Cardiac muscle cell (in vitro differentiated cells and primary cell): ENCODE results near the gene MEFV. TPM values are rescaled to one million over a fixed set of nuclear protein-coding genes. Genes with fewer than 3 reads are reported as not detected.

ENCODE experiments used
- DNase-seq, 2 donors: peaks; one replicate each; pipeline versions ENCODE4 v3.0.0 to v3.0.0-alpha.2; 2010 to 2017; ENCODE audit warnings: low read depth in 1 of 2, low spot score in 1 of 2
- H3K27ac ChIP-seq: fragments of 200-600 bp; sonication (generic); 2 replicates; pipeline ENCODE4 v1.5.1; 2016
- H3K27me3 ChIP-seq: fragments of 200-600 bp; sonication (generic); 2 replicates; pipeline ENCODE4 v1.6.0; 2016; ENCODE audit warnings: control low read depth
- H3K36me3 ChIP-seq: fragments of 200-600 bp; sonication (generic); 2 replicates; pipeline ENCODE4 v1.5.1; 2016; ENCODE audit warnings: control low read depth
- H3K4me1 ChIP-seq: fragments of 200-600 bp; sonication (generic); 2 replicates; pipeline ENCODE4 v1.8.1; 2017; ENCODE audit warnings: low read depth, mild to moderate bottlenecking, mixed run types
- H3K4me3 ChIP-seq: fragments of 200-600 bp; sonication (generic); 2 replicates; pipeline ENCODE4 v1.5.1; 2016; ENCODE audit warnings: mild to moderate bottlenecking
- H3K9me3 ChIP-seq: fragments of 200-600 bp; sonication (generic); 2 replicates; pipeline ENCODE4 v1.5.1; 2017; ENCODE audit warnings: low read depth, mild to moderate bottlenecking, control low read depth
- CTCF ChIP-seq: IDR thresholded peaks from 2 replicates; pipeline ENCODE4 v1.5.1; 2012; ENCODE audit warnings: low read depth, mild to moderate bottlenecking, low read length
- polyA plus RNA-seq: library from polyadenylated mRNA; unstranded; fragments of >200 nt; fragmentation: Nextera tagmentation; extraction: Ambion mirVana; gene quantifications from 2 replicates; pipeline ENCODE4 v1.2.1, GENCODE V29; 2016
- total RNA-seq: library from RNA; depleted of rRNA; stranded (reverse); fragments of >200 nt; gene quantifications from 2 replicates; pipeline ENCODE4 v1.2.3, GENCODE V29; 2016

The MEFV gene
- total and polyA plus RNA-seq, 2 experiments from 2014 or later = not detected

GRCh38 chr16:3252967-3253366 lies 3.5 kb downstream of the MEFV start:
- Histone ChIP-seq H3K36me3 (no peaks in the 10 kb centered on the region), H3K9me3 (no peaks in the 10 kb centered on the region), H3K27ac (no peak overlapping the region), H3K4me1 (no peaks in the 10 kb centered on the region), H3K4me3 (no peak overlapping the region), H3K27me3 (no peaks in the 10 kb centered on the region)
- no peak for DNase-seq
- TF ChIP-seq CTCF = no peak

GRCh38 chr16:3249451-3249850 lies 7.0 kb downstream of the MEFV start:
- H3K36me3 ChIP-seq = no peaks in the 10 kb centered on the region
- no peaks in the 10 kb centered on the region for H3K27me3 ChIP-seq
- no peak for TF ChIP-seq CTCF
- no peak overlapping the region for H3K4me3 ChIP-seq
- no peaks in the 10 kb centered on the region for H3K4me1 ChIP-seq
- no peaks in the 10 kb centered on the region for H3K9me3 ChIP-seq
- DNase-seq = no peak
- H3K27ac ChIP-seq = no peak overlapping the region

GRCh38 chr16:3249020-3249419 lies 7.4 kb downstream of the MEFV start:
- Histone ChIP-seq H3K9me3 (no peaks in the 10 kb centered on the region), H3K36me3 (no peaks in the 10 kb centered on the region), H3K4me3 (no peak overlapping the region), H3K27ac (no peak overlapping the region), H3K4me1 (no peaks in the 10 kb centered on the region), H3K27me3 (no peaks in the 10 kb centered on the region)
- TF ChIP-seq CTCF = no peak
- DNase-seq = no peak

GRCh38 chr16:3248596-3248995 lies 7.8 kb downstream of the MEFV start:
- Histone ChIP-seq H3K9me3 (no peaks in the 10 kb centered on the region), H3K36me3 (no peaks in the 10 kb centered on the region), H3K4me3 (no peak overlapping the region), H3K27me3 (no peaks in the 10 kb centered on the region), H3K4me1 (no peaks in the 10 kb centered on the region), H3K27ac (no peak overlapping the region)
- TF ChIP-seq CTCF = no peak
- no peak for DNase-seq

GRCh38 chr16:3246876-3247275 lies 9.6 kb downstream of the MEFV start:
- H3K27ac ChIP-seq = no peak overlapping the region
- no peaks in the 10 kb centered on the region for H3K9me3 ChIP-seq
- no peaks in the 10 kb centered on the region for H3K4me1 ChIP-seq
- no peak overlapping the region for H3K4me3 ChIP-seq
- H3K27me3 ChIP-seq = no peaks in the 10 kb centered on the region
- TF ChIP-seq CTCF = no peak
- DNase-seq = no peak
- no peaks in the 10 kb centered on the region for H3K36me3 ChIP-seq

- no peak for DNase-seq
- no peak for TF ChIP-seq CTCF
These were observed 10.4 kb downstream of the MEFV start for GRCh38 chr16:3246002-3246401.

More at GRCh38 chr16:3246002-3246401, 10.4 kb downstream of the MEFV start:
- H3K27me3 ChIP-seq = no peaks in the 10 kb centered on the region
- no peak overlapping the region for H3K4me3 ChIP-seq
- no peak overlapping the region for H3K27ac ChIP-seq
- no peaks in the 10 kb centered on the region for H3K4me1 ChIP-seq
- H3K9me3 ChIP-seq = no peaks in the 10 kb centered on the region
- H3K36me3 ChIP-seq = no peaks in the 10 kb centered on the region
